HEK293 (cell line): ENCODE data around the gene TRIM44.

ENCODE experiments used
- BCL11B ChIP-seq: fragments of 450-650 bp; formaldehyde crosslinking; IDR thresholded peaks from 2 replicates; pipeline ENCODE4 v1.5.1; 2016; ENCODE audit warnings: low read depth, missing biosample characterization, missing genetic modification characterization
- BCL6B ChIP-seq: fragments of 450-650 bp; formaldehyde crosslinking; IDR thresholded peaks from 2 replicates; pipeline ENCODE4 v1.5.1; 2017; ENCODE audit warnings: missing biosample characterization, missing genetic modification characterization
- CTCF ChIP-seq: fragments of 450-650 bp; formaldehyde crosslinking; IDR thresholded peaks from 2 replicates; pipeline ENCODE4 v1.5.1; 2016; ENCODE audit warnings: missing biosample characterization, missing genetic modification characterization
- PRDM10 ChIP-seq: fragments of 450-650 bp; formaldehyde crosslinking; IDR thresholded peaks from 2 replicates; pipeline ENCODE4 v1.5.1; 2016; ENCODE audit warnings: missing biosample characterization, missing genetic modification characterization
- REST ChIP-seq: fragments of 450-650 bp; formaldehyde crosslinking; IDR thresholded peaks from 2 replicates; pipeline ENCODE4 v1.5.1; 2016; ENCODE audit warnings: missing biosample characterization, missing genetic modification characterization
- ZNF114 ChIP-seq: fragments of 450-650 bp; formaldehyde crosslinking; IDR thresholded peaks from 2 replicates; pipeline ENCODE4 v1.5.0; 2017; ENCODE audit warnings: missing biosample characterization, missing genetic modification characterization
- ZNF311 ChIP-seq: fragments of 450-650 bp; formaldehyde crosslinking; IDR thresholded peaks from 2 replicates; pipeline ENCODE4 v1.5.1; 2017; ENCODE audit warnings: missing biosample characterization, missing genetic modification characterization, borderline replicate concordance
- ZNF571 ChIP-seq: fragments of 450-650 bp; formaldehyde crosslinking; IDR thresholded peaks from 2 replicates; pipeline ENCODE4 v1.5.0; 2017; ENCODE audit warnings: missing biosample characterization, missing genetic modification characterization
- ZNF76 ChIP-seq: fragments of 450-650 bp; formaldehyde crosslinking; IDR thresholded peaks from 2 replicates; pipeline ENCODE4; 2016; ENCODE audit warnings: low read depth, missing biosample characterization, missing genetic modification characterization, borderline replicate concordance
- TF ChIP-seq, protein P1 (sequence below): sonication (generic); formaldehyde crosslinking; IDR thresholded peaks from 2 replicates; pipeline ENCODE4 v1.8.1; 2022; ENCODE audit warnings: mild to moderate bottlenecking, moderate library complexity, missing genetic modification reagents
- TF ChIP-seq, protein P2 (sequence below): fragments of 450-650 bp; formaldehyde crosslinking; IDR thresholded peaks from 2 replicates; pipeline ENCODE4 v1.5.1; 2017; ENCODE audit warnings: missing biosample characterization, missing genetic modification characterization
- TF ChIP-seq, protein P3 (sequence below): fragments of 450-650 bp; formaldehyde crosslinking; IDR thresholded peaks from 2 replicates; pipeline ENCODE4 v1.5.1; 2016; ENCODE audit warnings: missing biosample characterization, missing genetic modification characterization, low read depth

- TF ChIP-seq BCL6B (tag by site-specific recombination) (no peak), CTCF (tag by site-specific recombination) (no peak), ZNF114 (no peak), ZNF571 (tag by site-specific recombination) (no peak), REST (tag by site-specific recombination) (no peak), PRDM10 (no peak), ZNF76 (tag by site-specific recombination) (no peak), ZNF311 (tag by site-specific recombination) (no peak), BCL11B (no peak)
- TF ChIP-seq, protein P1, sequence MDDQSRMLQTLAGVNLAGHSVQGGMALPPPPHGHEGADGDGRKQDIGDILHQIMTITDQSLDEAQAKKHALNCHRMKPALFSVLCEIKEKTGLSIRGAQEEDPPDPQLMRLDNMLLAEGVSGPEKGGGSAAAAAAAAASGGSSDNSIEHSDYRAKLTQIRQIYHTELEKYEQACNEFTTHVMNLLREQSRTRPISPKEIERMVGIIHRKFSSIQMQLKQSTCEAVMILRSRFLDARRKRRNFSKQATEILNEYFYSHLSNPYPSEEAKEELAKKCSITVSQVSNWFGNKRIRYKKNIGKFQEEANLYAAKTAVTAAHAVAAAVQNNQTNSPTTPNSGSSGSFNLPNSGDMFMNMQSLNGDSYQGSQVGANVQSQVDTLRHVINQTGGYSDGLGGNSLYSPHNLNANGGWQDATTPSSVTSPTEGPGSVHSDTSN, result no peak
- TF ChIP-seq, protein P2, sequence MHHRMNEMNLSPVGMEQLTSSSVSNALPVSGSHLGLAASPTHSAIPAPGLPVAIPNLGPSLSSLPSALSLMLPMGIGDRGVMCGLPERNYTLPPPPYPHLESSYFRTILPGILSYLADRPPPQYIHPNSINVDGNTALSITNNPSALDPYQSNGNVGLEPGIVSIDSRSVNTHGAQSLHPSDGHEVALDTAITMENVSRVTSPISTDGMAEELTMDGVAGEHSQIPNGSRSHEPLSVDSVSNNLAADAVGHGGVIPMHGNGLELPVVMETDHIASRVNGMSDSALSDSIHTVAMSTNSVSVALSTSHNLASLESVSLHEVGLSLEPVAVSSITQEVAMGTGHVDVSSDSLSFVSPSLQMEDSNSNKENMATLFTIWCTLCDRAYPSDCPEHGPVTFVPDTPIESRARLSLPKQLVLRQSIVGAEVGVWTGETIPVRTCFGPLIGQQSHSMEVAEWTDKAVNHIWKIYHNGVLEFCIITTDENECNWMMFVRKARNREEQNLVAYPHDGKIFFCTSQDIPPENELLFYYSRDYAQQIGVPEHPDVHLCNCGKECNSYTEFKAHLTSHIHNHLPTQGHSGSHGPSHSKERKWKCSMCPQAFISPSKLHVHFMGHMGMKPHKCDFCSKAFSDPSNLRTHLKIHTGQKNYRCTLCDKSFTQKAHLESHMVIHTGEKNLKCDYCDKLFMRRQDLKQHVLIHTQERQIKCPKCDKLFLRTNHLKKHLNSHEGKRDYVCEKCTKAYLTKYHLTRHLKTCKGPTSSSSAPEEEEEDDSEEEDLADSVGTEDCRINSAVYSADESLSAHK (tag by site-specific recombination), result no peak
- TF ChIP-seq, protein P3, sequence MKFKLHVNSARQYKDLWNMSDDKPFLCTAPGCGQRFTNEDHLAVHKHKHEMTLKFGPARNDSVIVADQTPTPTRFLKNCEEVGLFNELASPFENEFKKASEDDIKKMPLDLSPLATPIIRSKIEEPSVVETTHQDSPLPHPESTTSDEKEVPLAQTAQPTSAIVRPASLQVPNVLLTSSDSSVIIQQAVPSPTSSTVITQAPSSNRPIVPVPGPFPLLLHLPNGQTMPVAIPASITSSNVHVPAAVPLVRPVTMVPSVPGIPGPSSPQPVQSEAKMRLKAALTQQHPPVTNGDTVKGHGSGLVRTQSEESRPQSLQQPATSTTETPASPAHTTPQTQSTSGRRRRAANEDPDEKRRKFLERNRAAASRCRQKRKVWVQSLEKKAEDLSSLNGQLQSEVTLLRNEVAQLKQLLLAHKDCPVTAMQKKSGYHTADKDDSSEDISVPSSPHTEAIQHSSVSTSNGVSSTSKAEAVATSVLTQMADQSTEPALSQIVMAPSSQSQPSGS (tag by site-specific recombination), result no peak
Measured at GRCh38 chr11:35750981-35751663, 88.5 kb downstream of the TRIM44 start.
